Neural cell (in vitro differentiated cells): ENCODE measurements around the gene GPATCH11. TPM values are rescaled to one million over a fixed set of nuclear protein-coding genes. Genes with fewer than 3 reads are reported as not detected.

ENCODE experiments used
- H2AFZ ChIP-seq: fragments of 200-600, 300-800 bp; sonication (generic), shearing (Covaris generic); 2 replicates; pipeline ENCODE4 v1.6.0; 2014; ENCODE audit warnings: low read depth, mild to moderate bottlenecking, antibody characterized with exemption, low read length, moderate library complexity
- H3F3A ChIP-seq: fragments of 200-600 bp; shearing (Covaris generic); 2 replicates; pipeline ENCODE4 v1.6.1; 2016; ENCODE audit warnings: mild to moderate bottlenecking, moderate library complexity, mixed read lengths, antibody characterized with exemption, low read length; ENCODE audit not compliant: insufficient read depth, poor library complexity, severe bottlenecking
- H3K27ac ChIP-seq: fragments of 200-600, 300-800 bp; sonication (generic), shearing (Covaris generic); 2 replicates; pipeline ENCODE4 v1.5.1; 2014; ENCODE audit warnings: mild to moderate bottlenecking, low read length, moderate library complexity
- H3K27me3 ChIP-seq: fragments of 300-800, 200-600 bp; sonication (generic), shearing (Covaris generic); 2 replicates; pipeline ENCODE4 v1.6.0; 2014; ENCODE audit warnings: mild to moderate bottlenecking, low read depth, low read length, moderate library complexity; ENCODE audit not compliant: insufficient read depth
- H3K36me3 ChIP-seq: fragments of 300-800, 200-600 bp; sonication (generic), shearing (Covaris generic); 2 replicates; pipeline ENCODE4 v1.5.1; 2014; ENCODE audit warnings: mild to moderate bottlenecking, antibody characterized with exemption, low read length, moderate library complexity; ENCODE audit not compliant: insufficient read depth
- H3K4me2 ChIP-seq: fragments of 300-800, 200-600 bp; sonication (generic), shearing (Covaris generic); 2 replicates; pipeline ENCODE4 v1.6.0; 2014; ENCODE audit warnings: mild to moderate bottlenecking, low read length
- H3K4me3 ChIP-seq: fragments of 300-800, 200-600 bp; sonication (generic), shearing (Covaris generic); 2 replicates; pipeline ENCODE4 v1.5.1; 2014; ENCODE audit warnings: mild to moderate bottlenecking, low read length, moderate library complexity
- H3K79me2 ChIP-seq: fragments of 200-600 bp; shearing (Covaris generic); replicated peaks from 2 replicates; pipeline ENCODE4 v1.6.0; 2014; ENCODE audit warnings: mild to moderate bottlenecking, low read length, moderate library complexity; ENCODE audit not compliant: insufficient read depth
- H3K9ac ChIP-seq: fragments of 300-800, 200-600 bp; sonication (generic), shearing (Covaris generic); 2 replicates; pipeline ENCODE4 v1.6.1; 2016; ENCODE audit warnings: mild to moderate bottlenecking, low read length, mixed read lengths
- H3K9me2 ChIP-seq: fragments of 200-600 bp; shearing (Covaris generic); 2 replicates; pipeline ENCODE4 v1.6.1; 2016; ENCODE audit warnings: mild to moderate bottlenecking, low read length, mixed read lengths; ENCODE audit not compliant: insufficient read depth
- H3K9me3 ChIP-seq: fragments of 200-600, 300-800 bp; sonication (generic), shearing (Covaris generic); 2 replicates; pipeline ENCODE4 v1.6.1; 2016; ENCODE audit warnings: mild to moderate bottlenecking, mixed run types, low read length, moderate library complexity, mixed read lengths
- H4K20me1 ChIP-seq: fragments of 200-600 bp; shearing (Covaris generic); 2 replicates; pipeline ENCODE4 v1.6.1; 2016; ENCODE audit warnings: mild to moderate bottlenecking, mixed run types; ENCODE audit not compliant: insufficient read depth
- CTCF ChIP-seq: fragments of 450-650 bp; IDR thresholded peaks from 2 replicates; pipeline ENCODE4 v1.5.1; 2014; ENCODE audit warnings: antibody characterized with exemption, mild to moderate bottlenecking, moderate library complexity; ENCODE audit not compliant: poor library complexity, severe bottlenecking
- EP300 ChIP-seq: fragments of 450-650 bp; conservative IDR thresholded peaks from 2 replicates; pipeline ENCODE4 v1.6.1; 2014; ENCODE audit warnings: antibody characterized with exemption, mild to moderate bottlenecking, moderate library complexity; ENCODE audit not compliant: poor library complexity, severe bottlenecking
- EZH2 ChIP-seq: fragments of 200-600, 300-800 bp; shearing (Covaris generic), sonication (generic); IDR thresholded peaks from 2 replicates; pipeline ENCODE4 v1.6.1; 2014; ENCODE audit warnings: antibody characterized with exemption, low read length, borderline replicate concordance, mild to moderate bottlenecking; ENCODE audit not compliant: insufficient read depth, poor library complexity, severe bottlenecking
- MXI1 ChIP-seq: fragments of 450-650 bp; conservative IDR thresholded peaks from 2 replicates; pipeline ENCODE4 v1.6.1; 2014; ENCODE audit warnings: antibody characterized with exemption, mild to moderate bottlenecking; ENCODE audit not compliant: poor library complexity, severe bottlenecking
- POLR2AphosphoS5 ChIP-seq: IDR thresholded peaks from 2 replicates; pipeline ENCODE4 v1.6.1; 2012
- RAD21 ChIP-seq: fragments of 450-650 bp; conservative IDR thresholded peaks from 2 replicates; pipeline ENCODE4 v1.6.1; 2014; ENCODE audit warnings: antibody characterized with exemption, mild to moderate bottlenecking, moderate library complexity
- REST ChIP-seq: IDR thresholded peaks from 2 replicates; pipeline ENCODE4 v1.6.1; 2012; ENCODE audit warnings: borderline replicate concordance
- SMC3 ChIP-seq: fragments of 450-650 bp; conservative IDR thresholded peaks from 2 replicates; pipeline ENCODE4 v1.6.1; 2014; ENCODE audit warnings: antibody characterized with exemption, mild to moderate bottlenecking, moderate library complexity; ENCODE audit not compliant: poor library complexity
- TAF1 ChIP-seq: IDR thresholded peaks from 2 replicates; pipeline ENCODE4 v1.6.1; 2012; ENCODE audit warnings: low read depth
- polyA plus RNA-seq: library from polyadenylated mRNA; depleted of rRNA; stranded (reverse); fragments of >200 nt; gene quantifications from 2 replicates; pipeline ENCODE4 v1.2.3, GENCODE V29; 2014

The GPATCH11 gene
- polyA plus RNA-seq, 1 donor from 2014 or later, result 17.7 TPM

- TF ChIP-seq CTCF (no peak), SMC3 (no peak), POLR2AphosphoS5 (no peak), MXI1 (no peak), EP300 (no peak), REST (no peak), RAD21 (no peak), EZH2 (no peak), TAF1 (no peak)
- no peak overlapping the region for H3K9ac ChIP-seq
- H2AFZ ChIP-seq, result no peak overlapping the region
- H3K36me3 ChIP-seq, result no peaks in the 10 kb centered on the region
- H3K27ac ChIP-seq, result no peak overlapping the region
- no peaks in the 10 kb centered on the region for H3K27me3 ChIP-seq
- H3K4me2 ChIP-seq, result no peak overlapping the region
- H3K9me3 ChIP-seq, result no peaks in the 10 kb centered on the region
- H3F3A ChIP-seq, result no peaks in the 10 kb centered on the region
- H3K4me3 ChIP-seq, result no peak overlapping the region
- H4K20me1 ChIP-seq, result no peaks in the 10 kb centered on the region
- H3K79me2 ChIP-seq, result no peaks in the 10 kb centered on the region
- H3K9me2 ChIP-seq, result no peaks in the 10 kb centered on the region
Measured at GRCh38 chr2:37125416-37125815, 41.1 kb downstream of the GPATCH11 start.

GRCh38 chr2:37132914-37133313 is 48.6 kb downstream of the GPATCH11 start:
- Histone ChIP-seq H3K4me2 (no peak overlapping the region), H3K27ac (no peak overlapping the region), H4K20me1 (no peaks in the 10 kb centered on the region), H3K9me2 (no peaks in the 10 kb centered on the region), H3K9me3 (no peaks in the 10 kb centered on the region), H2AFZ (no peak overlapping the region), H3K4me3 (no peak overlapping the region), H3K79me2 (no peaks in the 10 kb centered on the region), H3K27me3 (no peaks in the 10 kb centered on the region), H3F3A (no peaks in the 10 kb centered on the region), H3K36me3 (no peaks in the 10 kb centered on the region), H3K9ac (no peak overlapping the region)
- TF ChIP-seq REST, result no peak
- no peak for TF ChIP-seq MXI1
